GM10248 (cell line): ENCODE data around the gene CHST14.

Source experiments
- CTCF ChIA-PET: fragments of 300-600 bp; sonication (Branson Sonifier 250); formaldehyde crosslinking; extraction: SDS; loops from one replicate; lab custom pipeline; 2021; ENCODE audit warnings: antibody characterized with exemption; lab: Yijun Ruan, JAX
- POLR2A ChIA-PET: fragments of 350-650 bp; sonication (Branson Sonifier 250); formaldehyde crosslinking; extraction: SDS; loops from one replicate; lab custom pipeline; 2020; ENCODE audit warnings: antibody characterized with exemption; lab: Yijun Ruan, JAX
- DNase-seq: peaks from one replicate; pipeline ENCODE4 v3.0.0; 2012; ENCODE audit errors: extremely low spot score
- CTCF ChIP-seq: IDR thresholded peaks from 2 replicates; pipeline ENCODE4 v1.5.1; 2012; ENCODE audit warnings: mild to moderate bottlenecking, low read depth; ENCODE audit errors: extremely low read depth, missing control alignments, control extremely low read depth

The CHST14 gene

GRCh38 chr15:40436892-40437751, 33.7 kb upstream of the CHST14 start:
- POLR2A ChIA-PET: no interaction called here
- DNase-seq: no peak
- TF ChIP-seq CTCF: no peak
- CTCF ChIA-PET: interaction anchor here (1.1 to 1.4 kb wide), 2 partner anchors 14 to 68 kb away, joined by 3 read pairs; no protein-coding TSS in a partner anchor

- ChIA-PET CTCF (interaction anchor here (1.1 to 4.0 kb wide), 3 partner anchors 15 to 100 kb away, joined by 3 to 16 read pairs (median 3); no protein-coding TSS in a partner anchor), POLR2A (no interaction called here)
- no peak for TF ChIP-seq CTCF
- DNase-seq: no peak
Observed at GRCh38 chr15:40437752-40438687, 32.8 kb upstream of the CHST14 start.

- DNase-seq: no peak
- TF ChIP-seq CTCF: no peak
- POLR2A ChIA-PET: no interaction called here
- CTCF ChIA-PET: interaction anchor here (1.4 to 4.0 kb wide), 4 partner anchors 70 to 159 kb away, joined by 3 to 16 read pairs (median 6); no protein-coding TSS in a partner anchor
Observed at GRCh38 chr15:40438712-40439111, 32.1 kb upstream of the CHST14 start.

GRCh38 chr15:40439461-40439959, 31.3 kb upstream of the CHST14 start:
- CTCF ChIA-PET: interaction anchor here (0.6 to 4.0 kb wide), 9 partner anchors 11 to 417 kb away, joined by 3 to 16 read pairs (median 3); no protein-coding TSS in a partner anchor
- POLR2A ChIA-PET: no interaction called here
- DNase-seq: no peak
- no peak for TF ChIP-seq CTCF

GRCh38 chr15:40439960-40440742, 30.6 kb upstream of the CHST14 start:
- peak; percentile 55 for DNase-seq
- POLR2A ChIA-PET: no interaction called here
- TF ChIP-seq CTCF: no peak
- CTCF ChIA-PET: interaction anchor here (0.8 to 4.0 kb wide), 13 partner anchors 18 to 417 kb away, joined by 3 to 16 read pairs (median 4); no protein-coding TSS in a partner anchor
